Measurements from ENCODE around the gene ACTN4.

Gene ACTN4

DNA sequence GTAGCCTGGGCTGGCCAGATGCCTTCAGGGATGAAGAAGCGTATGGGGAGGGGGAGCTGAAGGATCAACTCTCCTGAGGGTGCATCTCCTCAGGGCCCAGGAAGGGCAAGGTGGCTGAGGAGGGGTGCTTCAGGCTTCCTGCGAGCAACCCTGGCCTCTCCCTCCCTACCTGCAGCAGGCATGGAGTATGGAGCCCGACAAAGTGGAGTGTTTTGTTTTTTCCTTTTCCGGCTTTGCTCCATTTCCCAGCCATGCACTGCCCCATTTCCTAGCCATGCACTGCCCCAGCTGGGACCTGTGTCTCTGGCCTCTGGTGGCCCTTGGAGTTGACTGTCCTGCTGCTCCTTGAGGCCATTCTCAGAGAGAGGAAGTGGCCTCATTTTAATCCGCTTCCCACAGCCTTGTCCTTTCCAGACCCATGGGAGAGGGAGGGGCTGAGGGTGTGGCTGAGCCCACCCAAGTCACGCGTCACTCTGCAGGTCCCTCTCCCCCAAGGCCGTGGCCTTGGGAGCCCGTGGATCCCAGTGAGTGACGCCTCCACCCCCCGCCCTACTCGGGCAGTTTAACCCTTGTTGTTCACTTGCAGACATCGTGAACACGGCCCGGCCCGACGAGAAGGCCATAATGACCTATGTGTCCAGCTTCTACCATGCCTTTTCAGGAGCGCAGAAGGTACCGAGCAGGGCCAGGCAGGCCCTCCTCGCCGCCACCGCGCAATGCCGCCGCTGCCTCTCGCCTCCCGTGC is 62.4 kb downstream of the ACTN4 start:
- Histone ChIP-seq H3K4me2 (ENCODE audit: low read depth, low read length, poor library complexity, severe bottlenecking) (no peak overlapping the region), H3K79me2 (ENCODE audit: insufficient read depth, low read length) (no peaks in the 10 kb centered on the region), H3F3A (ENCODE audit: low read depth) (no peaks in the 10 kb centered on the region), H2AFZ (ENCODE audit: low read length) (no peak overlapping the region), H3K4me1 (ENCODE audit: insufficient read depth, low read length, poor library complexity, severe bottlenecking) (no peaks in the 10 kb centered on the region), H3K27me3 (ENCODE audit: insufficient read depth, low read length, poor library complexity, severe bottlenecking) (no peaks in the 10 kb centered on the region), H3K9me3 (ENCODE audit: insufficient read depth, low read depth, low read length) (no peaks in the 10 kb centered on the region), H4K20me1 (ENCODE audit: insufficient read depth, low read length, poor library complexity, severe bottlenecking) (no peaks in the 10 kb centered on the region), H3K9ac (ENCODE audit: low read depth, low read length, poor library complexity, severe bottlenecking) (no peak overlapping the region), H3K9me2 (replicated peaks; ENCODE audit: low read depth, low read length) (no peaks in the 10 kb centered on the region), H3K4me3 (ENCODE audit: low read length, poor library complexity, severe bottlenecking) (no peak overlapping the region), H3K36me3 (ENCODE audit: insufficient read depth, low read length) (peaks cover 100% of the 10 kb centered on the region; the same call in 1 of the 2 replicates)
- TF ChIP-seq, protein P1, sequence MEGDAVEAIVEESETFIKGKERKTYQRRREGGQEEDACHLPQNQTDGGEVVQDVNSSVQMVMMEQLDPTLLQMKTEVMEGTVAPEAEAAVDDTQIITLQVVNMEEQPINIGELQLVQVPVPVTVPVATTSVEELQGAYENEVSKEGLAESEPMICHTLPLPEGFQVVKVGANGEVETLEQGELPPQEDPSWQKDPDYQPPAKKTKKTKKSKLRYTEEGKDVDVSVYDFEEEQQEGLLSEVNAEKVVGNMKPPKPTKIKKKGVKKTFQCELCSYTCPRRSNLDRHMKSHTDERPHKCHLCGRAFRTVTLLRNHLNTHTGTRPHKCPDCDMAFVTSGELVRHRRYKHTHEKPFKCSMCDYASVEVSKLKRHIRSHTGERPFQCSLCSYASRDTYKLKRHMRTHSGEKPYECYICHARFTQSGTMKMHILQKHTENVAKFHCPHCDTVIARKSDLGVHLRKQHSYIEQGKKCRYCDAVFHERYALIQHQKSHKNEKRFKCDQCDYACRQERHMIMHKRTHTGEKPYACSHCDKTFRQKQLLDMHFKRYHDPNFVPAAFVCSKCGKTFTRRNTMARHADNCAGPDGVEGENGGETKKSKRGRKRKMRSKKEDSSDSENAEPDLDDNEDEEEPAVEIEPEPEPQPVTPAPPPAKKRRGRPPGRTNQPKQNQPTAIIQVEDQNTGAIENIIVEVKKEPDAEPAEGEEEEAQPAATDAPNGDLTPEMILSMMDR (conservative IDR thresholded peaks at IDR 0.05; ENCODE audit: low read length): no peak
- no peak for TF ChIP-seq EZH2phosphoT487 (IDR thresholded peaks at IDR 0.05; ENCODE audit: borderline replicate concordance)

DNA sequence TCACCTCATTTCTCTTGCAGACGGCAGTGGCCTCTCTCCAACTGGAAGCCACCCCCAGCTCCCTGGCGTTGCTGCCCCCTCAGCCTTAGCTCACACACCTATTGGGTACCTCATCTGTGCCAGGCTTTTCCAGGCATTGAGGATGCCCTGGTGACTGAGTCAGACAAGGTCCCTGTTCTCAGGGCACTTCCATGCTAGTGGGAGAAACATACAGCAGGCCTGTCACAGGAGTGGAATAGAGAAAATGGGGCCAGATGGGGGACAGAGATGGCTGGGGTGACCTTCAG is 62.9 kb downstream of the ACTN4 start:
- no peaks in the 10 kb centered on the region for H3K9me2 ChIP-seq (replicated peaks; ENCODE audit: low read depth, low read length)
- no peak overlapping the region for H2AFZ ChIP-seq (ENCODE audit: low read length)
- no peaks in the 10 kb centered on the region for H3K4me1 ChIP-seq (ENCODE audit: insufficient read depth, low read length, poor library complexity, severe bottlenecking)
- no peak overlapping the region for H3K4me3 ChIP-seq (ENCODE audit: low read length, poor library complexity, severe bottlenecking)
- H3F3A ChIP-seq (ENCODE audit: low read depth): no peaks in the 10 kb centered on the region
- peaks cover 96% of the 10 kb centered on the region; the same call in 1 of the 2 replicates for H3K36me3 ChIP-seq (ENCODE audit: insufficient read depth, low read length)
- H3K4me2 ChIP-seq (ENCODE audit: low read depth, low read length, poor library complexity, severe bottlenecking): no peak overlapping the region
- H3K9ac ChIP-seq (ENCODE audit: low read depth, low read length, poor library complexity, severe bottlenecking): no peak overlapping the region
- TF ChIP-seq, protein P1 (conservative IDR thresholded peaks at IDR 0.05; ENCODE audit: low read length): no peak
- no peak for TF ChIP-seq EZH2phosphoT487 (IDR thresholded peaks at IDR 0.05; ENCODE audit: borderline replicate concordance)
- no peaks in the 10 kb centered on the region for H3K9me3 ChIP-seq (ENCODE audit: insufficient read depth, low read depth, low read length)
- H4K20me1 ChIP-seq (ENCODE audit: insufficient read depth, low read length, poor library complexity, severe bottlenecking): no peaks in the 10 kb centered on the region
- no peaks in the 10 kb centered on the region for H3K27me3 ChIP-seq (ENCODE audit: insufficient read depth, low read length, poor library complexity, severe bottlenecking)
- H3K79me2 ChIP-seq (ENCODE audit: insufficient read depth, low read length): no peaks in the 10 kb centered on the region

DNA sequence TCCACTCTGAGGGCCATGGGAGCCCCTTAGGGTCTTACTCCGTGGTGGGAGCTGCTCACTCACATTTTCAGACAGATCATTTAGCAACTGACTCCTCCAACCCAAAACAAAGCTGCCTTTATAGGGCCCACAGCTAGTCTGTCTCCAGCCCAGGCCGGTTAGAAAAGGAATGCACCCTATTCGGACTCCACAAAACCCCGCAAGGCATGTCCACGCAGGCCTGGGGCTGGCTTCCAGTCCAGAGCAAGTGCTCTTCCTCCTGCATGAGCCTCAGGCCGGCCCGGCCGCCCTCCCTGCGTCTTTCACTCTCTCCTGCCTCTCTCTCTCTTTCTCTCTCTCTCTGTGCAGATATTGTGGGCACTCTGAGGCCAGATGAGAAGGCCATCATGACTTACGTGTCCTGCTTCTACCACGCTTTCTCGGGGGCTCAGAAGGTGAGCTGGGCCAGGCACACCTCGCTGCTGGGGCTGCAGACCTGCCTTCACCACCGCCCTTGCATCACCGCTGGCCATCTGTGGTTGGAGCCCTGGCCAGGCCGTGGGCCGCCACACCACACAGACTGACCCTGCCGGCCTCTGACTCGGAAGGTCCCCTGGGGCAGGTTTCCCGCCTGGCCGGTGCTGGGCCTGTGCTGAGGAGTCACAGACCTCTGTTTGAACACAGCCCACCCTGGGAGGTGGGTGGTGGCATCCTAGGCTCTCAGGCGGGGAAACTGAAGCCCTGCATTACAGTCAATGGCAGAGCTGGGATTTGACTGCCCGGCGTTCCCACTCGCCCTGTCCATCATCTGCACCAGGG is 63.7 kb downstream of the ACTN4 start:
- Histone ChIP-seq H3K9me2 (replicated peaks; ENCODE audit: low read depth, low read length) (no peaks in the 10 kb centered on the region), H2AFZ (ENCODE audit: low read length) (no peak overlapping the region), H3K27me3 (ENCODE audit: insufficient read depth, low read length, poor library complexity, severe bottlenecking) (no peaks in the 10 kb centered on the region), H4K20me1 (ENCODE audit: insufficient read depth, low read length, poor library complexity, severe bottlenecking) (no peaks in the 10 kb centered on the region), H3K4me2 (ENCODE audit: low read depth, low read length, poor library complexity, severe bottlenecking) (no peak overlapping the region), H3K36me3 (ENCODE audit: insufficient read depth, low read length) (peaks cover 92% of the 10 kb centered on the region; the same call in 1 of the 2 replicates), H3K4me3 (ENCODE audit: low read length, poor library complexity, severe bottlenecking) (no peak overlapping the region), H3K79me2 (ENCODE audit: insufficient read depth, low read length) (no peaks in the 10 kb centered on the region), H3K9ac (ENCODE audit: low read depth, low read length, poor library complexity, severe bottlenecking) (no peak overlapping the region), H3K4me1 (ENCODE audit: insufficient read depth, low read length, poor library complexity, severe bottlenecking) (no peaks in the 10 kb centered on the region), H3K9me3 (ENCODE audit: insufficient read depth, low read depth, low read length) (no peaks in the 10 kb centered on the region), H3F3A (ENCODE audit: low read depth) (no peaks in the 10 kb centered on the region)
- TF ChIP-seq, protein P1 (conservative IDR thresholded peaks at IDR 0.05; ENCODE audit: low read length): no peak
- TF ChIP-seq EZH2phosphoT487 (IDR thresholded peaks at IDR 0.05; ENCODE audit: borderline replicate concordance): no peak
